Naive thymus-derived CD4-positive, alpha-beta T cell (primary cell): ENCODE measurements around the gene METTL16. TPM values are rescaled to one million over a fixed set of nuclear protein-coding genes. Genes with fewer than 3 reads are reported as not detected.

Experiments used
- ATAC-seq: fragments of 150-1000 bp; cut with Tn5 transposase; 2 replicates; pipeline ENCODE4 v1.10.0; 2021; ENCODE audit warnings: mild to moderate bottlenecking, moderate library complexity
- CTCF ChIA-PET: fragments of 350-600 bp; sonication (Branson Sonifier 250); formaldehyde crosslinking; loops from one replicate; lab custom pipeline; 2021; ENCODE audit warnings: antibody characterized with exemption; lab: Charles Lee
- POLR2A ChIA-PET: fragments of 350-600 bp; sonication (Branson Sonifier 250); formaldehyde crosslinking; loops from one replicate; lab custom pipeline; 2021; ENCODE audit warnings: antibody characterized with exemption, inconsistent platforms; lab: Charles Lee
- DNase-seq, 9 donors: peaks; one replicate each; pipeline versions ENCODE4 v3.0.0 to v3.0.0-alpha.2; 2020 to 2022; ENCODE audit warnings: mixed read lengths in 1 of 9
- H3K27ac ChIP-seq: one replicate; pipeline ENCODE4 v1.7.0; 2013; ENCODE audit warnings: mild to moderate bottlenecking, low read depth, low read length, moderate library complexity
- H3K27me3 ChIP-seq, 2 donors: one replicate each; pipeline ENCODE4 v1.7.0; 2013; ENCODE audit warnings: low read length in 2 of 2, mild to moderate bottlenecking in 2 of 2, moderate library complexity in 2 of 2; ENCODE audit not compliant: control insufficient read depth in 2 of 2, insufficient read depth in 2 of 2
- H3K36me3 ChIP-seq, 3 experiments: 1 replicate in 2 of 3; 2 replicates in 1 of 3; pipeline ENCODE4 v1.7.0; 2013; ENCODE audit warnings: low read length in 3 of 3, mild to moderate bottlenecking in 3 of 3, moderate library complexity in 1 of 3; ENCODE audit not compliant: insufficient read depth in 3 of 3, control insufficient read depth in 2 of 3
- H3K4me1 ChIP-seq, 2 donors: one replicate each; pipeline ENCODE4 v1.7.0; 2013; ENCODE audit warnings: low read length in 2 of 2, mild to moderate bottlenecking in 2 of 2, moderate library complexity in 1 of 2; ENCODE audit not compliant: control insufficient read depth in 2 of 2, insufficient read depth in 2 of 2
- H3K4me3 ChIP-seq: 2 replicates; pipeline ENCODE4 v1.7.0; 2013; ENCODE audit warnings: mild to moderate bottlenecking, low read length
- H3K9me3 ChIP-seq, 3 experiments: 1 replicate in 2 of 3; 2 replicates in 1 of 3; pipeline ENCODE4 v1.7.0; 2013; ENCODE audit warnings: low read length in 3 of 3; ENCODE audit not compliant: control insufficient read depth in 2 of 3
- H3K27ac Mint-ChIP-seq, 9 donors: one replicate each; pipeline ENCODE4 v1.8.0; 2020 to 2022; ENCODE audit warnings: mixed read lengths in 9 of 9, mild to moderate bottlenecking in 8 of 9, moderate library complexity in 5 of 9, inconsistent platforms in 2 of 9
- H3K27me3 Mint-ChIP-seq, 5 donors: one replicate each; pipeline ENCODE4 v1.8.0; 2021 to 2022; ENCODE audit warnings: mixed read lengths in 5 of 5, mild to moderate bottlenecking in 1 of 5
- H3K36me3 Mint-ChIP-seq, 5 donors: one replicate each; pipeline ENCODE4 v1.8.0; 2020 to 2022; ENCODE audit warnings: mixed read lengths in 5 of 5, mild to moderate bottlenecking in 3 of 5, inconsistent platforms in 1 of 5
- H3K4me1 Mint-ChIP-seq, 7 donors: one replicate each; pipeline ENCODE4 v1.8.0; 2020 to 2022; ENCODE audit warnings: mixed read lengths in 7 of 7, mild to moderate bottlenecking in 3 of 7, inconsistent platforms in 1 of 7
- H3K4me3 Mint-ChIP-seq, 10 donors: one replicate each; pipeline ENCODE4 v1.8.0; 2020 to 2022; ENCODE audit warnings: mild to moderate bottlenecking in 10 of 10, mixed read lengths in 10 of 10, moderate library complexity in 6 of 10, inconsistent platforms in 2 of 10
- H3K9me3 Mint-ChIP-seq, 11 donors: one replicate each; pipeline ENCODE4 v1.8.0; 2020 to 2022; ENCODE audit warnings: mixed read lengths in 11 of 11, mild to moderate bottlenecking in 4 of 11, inconsistent platforms in 1 of 11, moderate library complexity in 1 of 11
- intact Hi-C, 2 donors: fragments of 100-400 bp; cut with micrococcal nuclease; formaldehyde crosslinking; loops; one replicate each; pipeline ENCODE4 v1.15.1; 2023
- polyA plus RNA-seq, 2 donors: library from polyadenylated mRNA; unstranded; fragments of 300-500 nt; fragmentation: Illumina TruSeq; gene quantifications; one replicate each; pipeline ENCODE4 v1.2.3, GENCODE V29; 2021
- total RNA-seq, 6 experiments: library from RNA in 5 of 6; stranded (reverse) in 5 of 6; gene quantifications; 1 replicate in 5 of 6; 2 replicates in 1 of 6; pipeline ENCODE4 v1.2.3 and lab custom pipeline; 2021 to 2026

The METTL16 gene
- total and polyA plus RNA-seq, 7 experiments from 2014 or later = 21.0 to 67.7 (median 37.0) TPM

DNA sequence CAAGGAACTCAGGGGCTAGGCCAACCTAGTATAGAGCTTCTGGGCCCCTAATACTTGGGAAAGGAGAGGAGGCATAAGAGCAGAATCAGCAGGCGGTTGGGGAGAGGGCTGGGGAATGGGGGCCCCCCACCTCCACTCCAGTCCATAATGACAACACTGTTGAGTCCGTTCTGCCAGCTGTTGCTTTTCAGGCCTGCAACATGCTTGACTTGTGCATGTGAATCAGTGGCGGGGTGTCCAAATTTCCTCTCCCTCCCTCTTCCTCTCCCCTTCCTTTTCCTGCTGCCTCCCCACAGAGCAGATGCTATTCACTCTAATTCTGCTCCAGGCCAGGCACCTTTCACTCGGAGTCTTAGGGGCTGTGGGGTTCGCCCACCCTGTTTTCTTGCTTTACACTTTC is 142.6 kb downstream of the METTL16 start:
- no peaks in the 10 kb centered on the region for H3K9me3 Mint-ChIP-seq
- H3K27ac ChIP-seq = no peak overlapping the region
- peaks cover 0 to 7% (median 0%) of the 10 kb centered on the region in 5 donors for H3K36me3 Mint-ChIP-seq
- no peaks in the 10 kb centered on the region for H3K9me3 ChIP-seq
- CTCF ChIA-PET = interaction anchor here (0.9 to 1.1 kb wide), 2 partner anchors 13 to 47 kb away, joined by 3 read pairs; no protein-coding TSS in a partner anchor
- no peak overlapping the region for H3K27ac Mint-ChIP-seq
- no peak overlapping the region for H3K4me3 ChIP-seq
- H3K4me1 Mint-ChIP-seq = no peaks in the 10 kb centered on the region
- H3K27me3 Mint-ChIP-seq = no peaks in the 10 kb centered on the region
- POLR2A ChIA-PET = no interaction called here
- H3K4me1 ChIP-seq = no peaks in the 10 kb centered on the region
- H3K4me3 Mint-ChIP-seq = no peak overlapping the region
- ATAC-seq = no peak
- no peak for DNase-seq
- H3K27me3 ChIP-seq = no peaks in the 10 kb centered on the region
- intact Hi-C loops = no loop called here
- peaks cover 0 to 90% (median 0%) of the 10 kb centered on the region in 3 experiments for H3K36me3 ChIP-seq

DNA sequence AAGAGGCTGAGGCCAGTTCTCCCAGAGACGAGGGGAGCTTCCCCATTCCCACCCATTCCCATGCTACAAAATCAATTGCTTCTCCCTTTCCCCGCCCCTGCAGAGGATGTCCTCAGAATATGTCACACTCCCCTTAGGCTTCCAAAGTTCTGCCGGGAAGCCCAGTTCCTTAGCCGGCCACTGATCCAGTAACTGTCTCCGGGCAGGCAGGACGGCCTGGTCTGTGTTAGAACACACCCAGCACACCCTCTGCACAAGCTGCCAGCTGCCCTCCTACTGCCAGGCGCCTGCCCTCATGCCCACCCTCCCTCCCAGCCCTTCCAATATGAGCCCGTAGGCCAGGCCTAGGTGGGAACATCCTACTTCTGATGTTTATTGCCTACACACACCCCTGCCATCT is 143.3 kb downstream of the METTL16 start:
- Histone ChIP-seq H3K27me3 (no peaks in the 10 kb centered on the region), H3K27ac (no peak overlapping the region), H3K36me3 (peaks cover 0 to 91% (median 0%) of the 10 kb centered on the region in 3 experiments), H3K9me3 (no peaks in the 10 kb centered on the region), H3K4me3 (no peak overlapping the region), H3K4me1 (no peaks in the 10 kb centered on the region)
- no peak overlapping the region for H3K27ac Mint-ChIP-seq
- ATAC-seq (no peak), DNase-seq (no peak)
- no peaks in the 10 kb centered on the region for H3K27me3 Mint-ChIP-seq
- ChIA-PET POLR2A (no interaction called here), CTCF (interaction anchor here (1.0 kb wide), 1 partner anchor 14 kb away, joined by 3 read pairs; no protein-coding TSS in a partner anchor)
- H3K4me1 Mint-ChIP-seq = no peaks in the 10 kb centered on the region
- no peaks in the 10 kb centered on the region for H3K9me3 Mint-ChIP-seq
- no peak overlapping the region for H3K4me3 Mint-ChIP-seq
- intact Hi-C loops = no loop called here
- peaks cover 0 to 7% (median 0%) of the 10 kb centered on the region in 5 donors for H3K36me3 Mint-ChIP-seq

DNA sequence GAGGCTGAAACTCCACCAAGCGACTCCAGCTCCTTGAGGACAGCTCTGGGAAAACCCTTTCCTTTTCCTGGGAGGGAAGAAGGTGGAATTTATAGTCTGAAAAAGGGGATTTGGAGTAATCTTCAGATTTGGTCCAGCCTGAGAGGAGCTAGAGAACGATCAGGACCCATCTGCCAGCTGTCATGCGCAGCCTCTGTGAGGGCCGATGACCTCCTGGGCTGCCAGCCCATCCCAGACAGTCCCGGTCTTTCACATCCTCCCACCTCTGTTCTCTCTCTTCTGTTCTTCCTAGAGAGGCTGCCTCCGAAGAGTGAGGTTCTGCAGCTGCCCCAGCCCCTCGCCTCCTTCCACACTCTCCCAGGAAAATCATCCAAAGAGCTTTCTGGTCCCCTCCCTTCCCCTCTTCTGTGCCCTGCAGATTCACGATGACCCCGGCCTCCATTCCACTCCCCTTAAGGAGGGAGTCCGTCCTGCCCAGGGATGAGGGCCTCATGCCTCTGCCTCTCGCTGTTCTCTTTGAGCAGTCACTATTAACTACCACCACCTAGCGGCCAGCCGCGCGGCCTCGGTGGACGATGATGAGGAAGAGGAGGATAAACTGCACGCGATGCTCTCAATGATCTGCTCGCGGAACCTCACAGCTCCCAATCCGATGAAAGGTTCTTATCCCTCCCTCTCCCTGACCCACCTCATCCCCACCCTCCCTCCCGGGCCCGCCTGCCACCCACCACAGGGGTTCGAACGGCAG is 144.8 kb downstream of the METTL16 start:
- Histone ChIP-seq H3K9me3 (no peaks in the 10 kb centered on the region), H3K4me3 (no peak overlapping the region), H3K27me3 (no peaks in the 10 kb centered on the region), H3K4me1 (no peaks in the 10 kb centered on the region), H3K27ac (no peak overlapping the region), H3K36me3 (peaks cover 0 to 88% (median under 1%) of the 10 kb centered on the region in 3 experiments)
- H3K36me3 Mint-ChIP-seq = peaks cover 0 to 15% (median 0%) of the 10 kb centered on the region in 5 donors
- ChIA-PET CTCF (no interaction called here), POLR2A (no interaction called here)
- no peaks in the 10 kb centered on the region for H3K4me1 Mint-ChIP-seq
- no peak overlapping the region for H3K27ac Mint-ChIP-seq
- no peaks in the 10 kb centered on the region for H3K27me3 Mint-ChIP-seq
- H3K9me3 Mint-ChIP-seq = no peaks in the 10 kb centered on the region
- ATAC-seq (no peak), DNase-seq (no peak)
- H3K4me3 Mint-ChIP-seq = no peak overlapping the region
- intact Hi-C loops = no loop called here

Other genes with a start within 250 kb of the METTL16 start
- 10 to 100 TPM; 45.6 to 65.3 (median 55.8) TPM for gene SMG6, start 208.1 kb downstream of the METTL16 start, total RNA-seq
- gene SMG6, start 208.1 kb downstream of the METTL16 start, polyA plus RNA-seq = 10 to 100 TPM in 1 of 2 donors, 1 to 10 TPM in 1; 8.6 to 14.0 TPM
- 10 to 100 TPM in 1 of 5 experiments, 1 to 10 TPM in 4; 3.1 to 16.0 (median 8.3) TPM for gene SRR, start 207.9 kb downstream of the METTL16 start, total RNA-seq
- gene SRR, start 207.9 kb downstream of the METTL16 start, polyA plus RNA-seq = 1 to 10 TPM; 5.2 to 9.6 TPM
- gene TSR1, start 175.4 kb downstream of the METTL16 start, total RNA-seq = 10 to 100 TPM; 22.9 to 42.8 (median 30.0) TPM
- gene TSR1, start 175.4 kb downstream of the METTL16 start, polyA plus RNA-seq = 10 to 100 TPM; 13.1 to 21.6 TPM
- 100 to 1,000 TPM in 4 of 5 experiments, 10 to 100 TPM in 1; 70.8 to 151 (median 138) TPM for gene SGSM2, start 174.4 kb downstream of the METTL16 start, total RNA-seq
- 10 to 100 TPM in 1 of 2 donors, 1 to 10 TPM in 1; 9.4 to 22.7 TPM for gene SGSM2, start 174.4 kb downstream of the METTL16 start, polyA plus RNA-seq
- 100 to 1,000 TPM in 1 of 5 experiments, 10 to 100 TPM in 4; 31.4 to 106 (median 55.5) TPM for gene MNT, start 110.8 kb downstream of the METTL16 start, total RNA-seq
- 1 to 10 TPM in 1 of 2 donors, under 1 TPM in 1; 0.65 to 1.0 TPM for gene MNT, start 110.8 kb downstream of the METTL16 start, polyA plus RNA-seq
- 100 to 1,000 TPM; 112 to 156 (median 140) TPM for gene PAFAH1B1, start 81.8 kb upstream of the METTL16 start, total RNA-seq
- 10 to 100 TPM; 15.8 to 16.8 TPM for gene PAFAH1B1, start 81.8 kb upstream of the METTL16 start, polyA plus RNA-seq
- gene CLUH, start 199.9 kb upstream of the METTL16 start, total RNA-seq = 10 to 100 TPM; 34.6 to 71.1 (median 48.8) TPM
- gene CLUH, start 199.9 kb upstream of the METTL16 start, polyA plus RNA-seq = 10 to 100 TPM in 1 of 2 donors, 1 to 10 TPM in 1; 4.9 to 15.3 TPM
- under 1 TPM; 0.12 to 0.54 (median 0.22) TPM for gene CCDC92B, start 237.8 kb upstream of the METTL16 start, total RNA-seq
- not detected for gene CCDC92B, start 237.8 kb upstream of the METTL16 start, polyA plus RNA-seq